Measurements from ENCODE around the gene ASIC4. TPM values are rescaled to one million over a fixed set of nuclear protein-coding genes. Genes with fewer than 3 reads are reported as not detected.

Gene ASIC4
- total and polyA plus RNA-seq, 12 donors, result 0.15 to 16.3 (median 1.1) TPM; not detected in 4

DNA sequence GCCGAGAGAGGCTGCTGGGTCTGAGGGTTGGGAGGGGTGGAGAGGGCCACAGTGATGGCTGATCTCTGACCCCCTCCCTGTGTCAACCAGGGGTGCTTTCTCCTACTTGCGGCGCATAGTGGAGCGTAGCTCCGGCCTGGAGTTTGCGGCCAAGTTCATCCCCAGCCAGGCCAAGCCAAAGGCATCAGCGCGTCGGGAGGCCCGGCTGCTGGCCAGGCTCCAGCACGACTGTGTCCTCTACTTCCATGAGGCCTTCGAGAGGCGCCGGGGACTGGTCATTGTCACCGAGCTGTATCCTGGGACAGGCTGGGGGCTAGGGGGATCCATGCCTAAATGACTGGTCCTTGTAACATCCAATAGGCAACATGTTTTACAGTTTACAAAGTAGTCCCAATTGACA, 36.5 kb upstream of the ASIC4 start:
- H3K4me3 ChIP-seq, result no peak overlapping the region
- intact Hi-C loops (cut with DNase I), result loop anchor here (5.0 to 10.0 kb wide), 2 partner anchors 49 to 73 kb away; no protein-coding TSS in a partner anchor
- no peaks in the 10 kb centered on the region for H3K27me3 ChIP-seq
- 76 to 88% (median 82%) methylated on average over 14 to 15 of the region's 15 CpGs for WGBS, 4 donors
- no peak for TF ChIP-seq CTCF (IDR thresholded peaks at IDR 0.05)
- no peak for TF ChIP-seq POLR2A (IDR thresholded peaks at IDR 0.05)
- H3K27ac ChIP-seq, result no peak overlapping the region
- DNase-seq, result no peak
- H3K36me3 ChIP-seq (replicated peaks in 1 of 2), result no peaks in the 10 kb centered on the region
- no peaks in the 10 kb centered on the region for H3K9me3 ChIP-seq (replicated peaks in 1 of 3)
- H3K4me1 ChIP-seq (replicated peaks in 1 of 2), result no peaks in the 10 kb centered on the region

GRCh38 chr2:219478916-219479315, 35.4 kb upstream of the ASIC4 start:
- intact Hi-C loops (cut with DNase I), result loop anchor here (5.0 to 10.0 kb wide), 2 partner anchors 48 to 74 kb away; no protein-coding TSS in a partner anchor

DNA sequence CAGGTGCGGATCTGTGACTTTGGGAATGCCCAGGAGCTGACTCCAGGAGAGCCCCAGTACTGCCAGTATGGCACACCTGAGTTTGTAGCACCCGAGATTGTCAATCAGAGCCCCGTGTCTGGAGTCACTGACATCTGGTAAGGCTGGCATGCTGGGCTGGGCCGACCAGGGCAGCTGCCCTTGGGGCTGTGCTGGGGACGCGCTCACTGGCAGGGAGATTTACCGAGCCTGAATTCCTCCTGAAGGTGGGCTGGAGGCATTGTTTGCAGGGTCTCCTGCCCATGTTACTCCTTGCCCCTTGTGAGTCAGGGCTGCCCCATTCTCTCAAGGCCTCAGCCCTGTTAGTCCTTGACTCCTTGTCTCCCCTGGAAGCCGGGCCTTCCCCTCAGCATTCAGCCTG, 34.3 kb upstream of the ASIC4 start:
- Histone ChIP-seq H3K36me3 (replicated peaks in 1 of 2) (no peaks in the 10 kb centered on the region), H3K9me3 (replicated peaks in 1 of 3) (no peaks in the 10 kb centered on the region), H3K27me3 (peaks cover 18% of the 10 kb centered on the region), H3K27ac (no peak overlapping the region), H3K4me3 (no peak overlapping the region), H3K4me1 (replicated peaks in 1 of 2) (peaks cover 0 to 4% of the 10 kb centered on the region in 2 donors)
- DNase-seq, result no peak
- TF ChIP-seq CTCF (IDR thresholded peaks at IDR 0.05) (no peak), POLR2A (IDR thresholded peaks at IDR 0.05) (no peak)
- WGBS, 4 donors, result 78 to 84% (median 83%) methylated on average over 4 to 8 of the region's 8 CpGs
- intact Hi-C loops (cut with DNase I), result no loop called here

More at GRCh38 chr2:219478916-219479315, 35.4 kb upstream of the ASIC4 start:
- 71 to 84% (median 83%) methylated on average over 8 of the region's 8 CpGs for WGBS, 4 donors
- DNase-seq, result no peak
- H3K4me3 ChIP-seq, result no peak overlapping the region
- no peaks in the 10 kb centered on the region for H3K4me1 ChIP-seq (replicated peaks in 1 of 2)
- H3K27me3 ChIP-seq, result peaks cover 7% of the 10 kb centered on the region
- no peaks in the 10 kb centered on the region for H3K9me3 ChIP-seq (replicated peaks in 1 of 3)
- H3K27ac ChIP-seq, result no peak overlapping the region
- TF ChIP-seq POLR2A (IDR thresholded peaks at IDR 0.05) (no peak), CTCF (IDR thresholded peaks at IDR 0.05) (no peak)
- no peaks in the 10 kb centered on the region for H3K36me3 ChIP-seq (replicated peaks in 1 of 2)

DNA sequence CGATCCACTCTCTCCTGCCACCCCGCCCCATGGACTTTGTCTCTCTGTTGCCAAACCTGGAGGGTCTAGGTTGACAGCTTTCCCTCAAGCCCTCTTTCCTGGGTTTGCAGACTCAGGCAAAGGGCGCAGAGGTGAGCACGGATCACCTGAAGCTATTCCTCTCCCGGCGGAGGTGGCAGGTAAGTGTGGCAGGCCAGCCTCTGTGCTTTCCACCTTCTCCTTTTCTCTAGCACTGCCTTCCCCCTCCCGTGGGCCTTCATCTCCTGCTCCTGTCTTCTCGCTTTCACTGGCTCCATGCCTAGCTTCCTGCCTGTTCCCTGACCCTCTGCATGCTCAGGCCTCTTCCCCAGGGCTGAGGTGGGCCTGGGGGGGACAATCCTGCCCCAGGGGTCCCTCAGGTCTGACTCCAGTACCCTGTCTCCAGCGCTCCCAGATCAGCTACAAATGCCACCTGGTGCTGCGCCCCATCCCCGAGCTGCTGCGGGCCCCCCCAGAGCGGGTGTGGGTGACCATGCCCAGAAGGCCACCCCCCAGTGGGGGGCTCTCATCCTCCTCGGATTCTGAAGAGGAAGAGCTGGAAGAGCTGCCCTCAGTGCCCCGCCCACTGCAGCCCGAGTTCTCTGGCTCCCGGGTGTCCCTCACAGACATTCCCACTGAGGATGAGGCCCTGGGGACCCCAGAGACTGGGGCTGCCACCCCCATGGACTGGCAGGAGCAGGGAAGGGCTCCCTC, 31.4 kb upstream of the ASIC4 start:
- Histone ChIP-seq H3K27ac (no peak overlapping the region), H3K36me3 (replicated peaks in 1 of 2) (no peaks in the 10 kb centered on the region), H3K4me1 (replicated peaks in 1 of 2) (peaks cover 0 to 4% of the 10 kb centered on the region in 2 donors), H3K4me3 (no peak overlapping the region), H3K27me3 (peaks cover 26% of the 10 kb centered on the region), H3K9me3 (replicated peaks in 1 of 3) (no peaks in the 10 kb centered on the region)
- TF ChIP-seq POLR2A (IDR thresholded peaks at IDR 0.05) (no peak), CTCF (IDR thresholded peaks at IDR 0.05) (no peak)
- 64 to 76% (median 71%) methylated on average over 11 to 17 of the region's 17 CpGs for WGBS, 4 donors
- no peak for DNase-seq
- intact Hi-C loops (cut with DNase I), result no loop called here

All from adrenal gland (tissue), 12 donors.